Uterus (tissue), 2 donors: ENCODE results near the gene ABCB8.

Experiments
- POLR2A ChIP-seq, 2 donors: fragments of 450-650 bp; IDR thresholded peaks; one replicate each; pipeline ENCODE4 v1.6.1; 2016; ENCODE audit warnings: antibody characterized with exemption in 2 of 2, mild to moderate bottlenecking in 1 of 2, moderate library complexity in 1 of 2
- TF ChIP-seq, protein P1 (sequence below), 4 experiments: fragments of 200-600 bp in 2 of 4; fragments of 450-650 bp in 2 of 4; sonication (generic) in 2 of 4; IDR thresholded peaks; one replicate each; pipeline ENCODE4 v1.5.1; 2016 to 2019; ENCODE audit warnings: antibody characterized with exemption in 4 of 4, mild to moderate bottlenecking in 2 of 4, moderate library complexity in 1 of 4

DNA sequence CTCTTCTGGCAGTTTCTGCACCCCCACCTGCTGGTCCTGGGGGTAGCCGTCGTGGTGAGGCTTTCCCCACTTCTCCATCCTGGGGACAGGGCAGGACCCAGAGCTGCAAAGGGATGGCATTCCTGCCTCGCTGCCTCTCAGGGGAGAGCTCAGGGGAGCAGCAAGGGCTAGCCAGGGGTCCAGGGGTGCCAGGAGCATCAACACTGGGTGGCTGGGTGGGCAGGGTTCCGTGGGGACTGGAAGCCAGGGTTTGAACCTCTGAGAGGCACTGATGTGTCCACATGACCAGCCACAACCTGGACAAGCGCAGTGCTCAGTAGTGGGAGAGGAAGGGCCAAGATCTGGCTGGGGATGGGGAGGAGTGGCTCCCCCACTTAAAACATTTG lies 5.6 kb downstream of the ABCB8 start:
- TF ChIP-seq, protein P1, sequence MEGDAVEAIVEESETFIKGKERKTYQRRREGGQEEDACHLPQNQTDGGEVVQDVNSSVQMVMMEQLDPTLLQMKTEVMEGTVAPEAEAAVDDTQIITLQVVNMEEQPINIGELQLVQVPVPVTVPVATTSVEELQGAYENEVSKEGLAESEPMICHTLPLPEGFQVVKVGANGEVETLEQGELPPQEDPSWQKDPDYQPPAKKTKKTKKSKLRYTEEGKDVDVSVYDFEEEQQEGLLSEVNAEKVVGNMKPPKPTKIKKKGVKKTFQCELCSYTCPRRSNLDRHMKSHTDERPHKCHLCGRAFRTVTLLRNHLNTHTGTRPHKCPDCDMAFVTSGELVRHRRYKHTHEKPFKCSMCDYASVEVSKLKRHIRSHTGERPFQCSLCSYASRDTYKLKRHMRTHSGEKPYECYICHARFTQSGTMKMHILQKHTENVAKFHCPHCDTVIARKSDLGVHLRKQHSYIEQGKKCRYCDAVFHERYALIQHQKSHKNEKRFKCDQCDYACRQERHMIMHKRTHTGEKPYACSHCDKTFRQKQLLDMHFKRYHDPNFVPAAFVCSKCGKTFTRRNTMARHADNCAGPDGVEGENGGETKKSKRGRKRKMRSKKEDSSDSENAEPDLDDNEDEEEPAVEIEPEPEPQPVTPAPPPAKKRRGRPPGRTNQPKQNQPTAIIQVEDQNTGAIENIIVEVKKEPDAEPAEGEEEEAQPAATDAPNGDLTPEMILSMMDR (IDR thresholded peaks at IDR 0.05): no peak
- no peak for TF ChIP-seq POLR2A (IDR thresholded peaks at IDR 0.05)
